Lower lobe of right lung (tissue), 2 donors: ENCODE data around the gene SBF2. TPM values are rescaled to one million over a fixed set of nuclear protein-coding genes. Genes with fewer than 3 reads are reported as not detected.

Experiments used
- ATAC-seq, 2 donors: fragments of 200-7000 bp; cut with Tn5 transposase; one replicate each; pipeline ENCODE4 v1.9.1; 2020 to 2022; ENCODE audit warnings: mild to moderate bottlenecking in 2 of 2, moderate library complexity in 2 of 2
- DNase-seq: peaks from one replicate; pipeline ENCODE4 v3.0.0-alpha.2; 2020
- H3K27ac ChIP-seq: fragments of 200-600 bp; one replicate; pipeline ENCODE4 v1.8.0; 2022
- H3K27me3 ChIP-seq: fragments of 200-600 bp; one replicate; pipeline ENCODE4 v1.8.0; 2022; ENCODE audit warnings: low read depth
- H3K36me3 ChIP-seq: fragments of 200-600 bp; one replicate; pipeline ENCODE4 v1.8.0; 2022; ENCODE audit warnings: mild to moderate bottlenecking
- H3K4me1 ChIP-seq: fragments of 200-600 bp; one replicate; pipeline ENCODE4 v1.8.0; 2022
- H3K4me3 ChIP-seq: fragments of 200-600 bp; one replicate; pipeline ENCODE4 v1.8.0; 2022; ENCODE audit warnings: mild to moderate bottlenecking
- H3K9me3 ChIP-seq: fragments of 200-600 bp; one replicate; pipeline ENCODE4 v1.8.0; 2022
- CTCF ChIP-seq: fragments of 200-600 bp; IDR thresholded peaks from one replicate; pipeline ENCODE4 v1.8.0; 2022; ENCODE audit warnings: antibody characterized with exemption, mild to moderate bottlenecking
- intact Hi-C: fragments of 100-400 bp; cut with DNase I; formaldehyde crosslinking; loops from one replicate; pipeline ENCODE4 v1.11.0; 2022
- total RNA-seq: library from RNA; stranded (reverse); fragmentation: NEBNext Ultra II Directional; extraction: Animal tissue kit (Norgen Biotek cat#: 25700); gene quantifications from one replicate; pipeline ENCODE4 v1.2.1, GENCODE V29; 2021
- donor health status: DM: no; HTN: yes; CAD: no; lungs with severe emphysema.

Gene SBF2
- total RNA-seq, 1 donor from 2014 or later: 41.3 TPM

- Histone ChIP-seq H3K36me3 (peaks cover 77% of the 10 kb centered on the region), H3K4me1 (peaks cover 8% of the 10 kb centered on the region), H3K4me3 (no peak overlapping the region), H3K27me3 (no peaks in the 10 kb centered on the region), H3K27ac (no peak overlapping the region), H3K9me3 (no peaks in the 10 kb centered on the region)
- no peak for TF ChIP-seq CTCF
- intact Hi-C loops: no loop called here
- DNase-seq (no peak), ATAC-seq (peak in 1 of 2 donors; percentile 48)
These were observed 509.3 kb downstream of the SBF2 start for GRCh38 chr11:9784602-9785315.

- no peak for TF ChIP-seq CTCF
- H3K36me3 ChIP-seq: peaks cover 77% of the 10 kb centered on the region
These were observed 510.0 kb downstream of the SBF2 start for GRCh38 chr11:9783986-9784385.

GRCh38 chr11:9780929-9781328 is 513.1 kb downstream of the SBF2 start:
- Histone ChIP-seq H3K4me1 (no peaks in the 10 kb centered on the region), H3K36me3 (peaks cover 51% of the 10 kb centered on the region), H3K4me3 (no peak overlapping the region), H3K9me3 (no peaks in the 10 kb centered on the region), H3K27ac (no peak overlapping the region), H3K27me3 (no peaks in the 10 kb centered on the region)
- DNase-seq (no peak), ATAC-seq (no peak)
- intact Hi-C loops: no loop called here
- no peak for TF ChIP-seq CTCF

More at GRCh38 chr11:9783986-9784385, 510.0 kb downstream of the SBF2 start:
- intact Hi-C loops: no loop called here
- Histone ChIP-seq H3K27me3 (no peaks in the 10 kb centered on the region), H3K9me3 (no peaks in the 10 kb centered on the region), H3K4me3 (no peak overlapping the region), H3K4me1 (peaks cover 8% of the 10 kb centered on the region), H3K27ac (peak overlapping the region; percentile 31)
- ATAC-seq (no peak), DNase-seq (no peak)

GRCh38 chr11:9777525-9777924 is 516.5 kb downstream of the SBF2 start:
- ATAC-seq: no peak
- intact Hi-C loops: no loop called here
- Histone ChIP-seq H3K4me3 (no peak overlapping the region), H3K27me3 (no peaks in the 10 kb centered on the region), H3K27ac (no peak overlapping the region), H3K4me1 (no peaks in the 10 kb centered on the region), H3K36me3 (peaks cover 33% of the 10 kb centered on the region), H3K9me3 (no peaks in the 10 kb centered on the region)
- no peak for TF ChIP-seq CTCF
- DNase-seq: no peak

- Histone ChIP-seq H3K4me3 (no peak overlapping the region), H3K4me1 (no peaks in the 10 kb centered on the region), H3K36me3 (peaks cover 30% of the 10 kb centered on the region), H3K27ac (no peak overlapping the region), H3K9me3 (no peaks in the 10 kb centered on the region), H3K27me3 (no peaks in the 10 kb centered on the region)
- ATAC-seq: no peak
- TF ChIP-seq CTCF: no peak
- intact Hi-C loops: no loop called here
- no peak for DNase-seq
These were observed 517.0 kb downstream of the SBF2 start for GRCh38 chr11:9777066-9777465.
